HG02610 (cell line): ENCODE measurements around the gene KDM4D.
"Not testable (repeated sequence)": the region's sequence is repeated elsewhere in the genome, so short reads cannot be mapped to it uniquely, and the experiment has no call there.

ENCODE experiments used
- ATAC-seq: cut with Tn5 transposase; IDR thresholded peaks from one replicate; pipeline ENCODE4 v1.9.1; 2021; ENCODE audit warnings: mild to moderate bottlenecking, moderate library complexity; ENCODE audit not compliant: unreplicated experiment

The KDM4D gene

GRCh38 chr11:94973099-94973968 is at the start of gene KDM4D, which contains the start of gene CWC15:
TSS of gene KDM4D (plus strand) at chr11:94973709. CDS start at chr11:94997373, 23,664 bp downstream.
TSS of gene CWC15 (minus strand) at chr11:94973556. CDS start at chr11:94972185, 1,371 bp downstream.
- ATAC-seq: peak; percentile 100

GRCh38 chr11:94924171-94924572 is 49.3 kb upstream of the KDM4D start:
- no peak for ATAC-seq

- ATAC-seq: no peak
These were observed 48.9 kb upstream of the KDM4D start for GRCh38 chr11:94924612-94925011.

- ATAC-seq: no peak
These were observed 47.9 kb upstream of the KDM4D start for GRCh38 chr11:94925422-94926270.

GRCh38 chr11:94926271-94926625 is 47.3 kb upstream of the KDM4D start:
- ATAC-seq: no peak

- no peak for ATAC-seq
These were observed 46.7 kb upstream of the KDM4D start for GRCh38 chr11:94926698-94927237.

- no peak for ATAC-seq
These were observed 45.2 kb upstream of the KDM4D start for GRCh38 chr11:94928117-94928990.

GRCh38 chr11:94932072-94932471 is 41.4 kb upstream of the KDM4D start:
- ATAC-seq: not testable (repeated sequence)

- no peak for ATAC-seq
These were observed 41.0 kb upstream of the KDM4D start for GRCh38 chr11:94932503-94932902.

GRCh38 chr11:94933223-94934130 is 40.0 kb upstream of the KDM4D start:
- no peak for ATAC-seq

- no peak for ATAC-seq
These were observed 39.1 kb upstream of the KDM4D start for GRCh38 chr11:94934362-94934761.

GRCh38 chr11:94934846-94935245 is 38.7 kb upstream of the KDM4D start:
- no peak for ATAC-seq

GRCh38 chr11:94938095-94939055 is 35.1 kb upstream of the KDM4D start:
- no peak for ATAC-seq

- ATAC-seq: no peak
These were observed 34.2 kb upstream of the KDM4D start for GRCh38 chr11:94939346-94939745.

GRCh38 chr11:94941131-94941530 is 32.4 kb upstream of the KDM4D start:
- no peak for ATAC-seq

- ATAC-seq: no peak
These were observed 26.7 kb upstream of the KDM4D start for GRCh38 chr11:94946812-94947211.

- no peak for ATAC-seq
These were observed 25.4 kb upstream of the KDM4D start for GRCh38 chr11:94948070-94948617.

- ATAC-seq: no peak
These were observed 18.8 kb upstream of the KDM4D start for GRCh38 chr11:94954753-94955152.
